GM10847 (cell line): ENCODE data around the gene GDF7.

Experiments used
- POLR2A ChIP-seq: IDR thresholded peaks from 2 replicates; pipeline ENCODE4 v1.6.1; 2011; ENCODE audit not compliant: insufficient read length; ENCODE audit errors: extremely low read depth

The GDF7 gene

DNA sequence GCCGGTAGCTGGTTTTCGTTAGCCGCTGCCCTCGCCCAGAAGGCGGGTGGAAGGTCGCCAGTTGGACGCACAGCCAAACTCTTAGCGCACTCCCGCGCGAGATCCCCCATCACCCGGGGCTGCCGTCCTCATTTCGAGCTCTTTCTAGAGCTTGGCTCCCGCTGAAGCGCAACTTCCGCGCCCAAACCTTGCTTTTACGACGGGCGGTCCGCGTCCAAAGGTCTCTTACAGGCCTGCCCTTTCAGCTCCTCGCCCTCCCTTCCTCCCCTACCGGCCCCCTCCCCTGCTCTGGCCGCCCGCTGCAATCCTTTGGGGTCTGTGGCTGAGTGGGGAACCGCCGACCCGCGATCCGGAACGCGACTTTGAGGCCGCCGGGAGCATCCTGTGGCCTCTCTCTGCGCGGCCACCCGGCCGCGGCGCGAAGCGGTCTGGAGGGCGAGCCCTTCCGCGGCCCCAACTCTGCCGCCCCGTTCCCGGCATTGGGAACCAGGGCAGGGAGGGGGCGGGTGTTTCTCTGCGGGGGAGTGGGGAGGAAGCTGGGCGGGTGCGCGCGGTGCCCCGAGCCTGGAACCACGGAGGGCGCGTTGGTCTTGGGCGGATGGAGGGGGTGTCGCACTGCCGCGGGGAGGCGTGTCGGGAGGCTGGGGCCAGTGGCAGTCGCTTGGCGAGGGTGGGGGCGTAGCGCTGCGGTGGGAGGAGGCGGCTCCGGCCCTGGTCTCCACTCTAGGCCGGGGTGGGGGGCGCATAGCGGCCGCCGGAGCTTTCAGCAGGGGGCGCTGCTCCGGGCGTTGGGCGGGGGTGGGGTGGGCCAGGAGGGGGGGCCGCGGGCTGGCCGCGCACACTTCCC, at the start of gene GDF7:
TSS of gene GDF7 (plus strand) at position 841 of the 847 bp plus-strand sequence. CDS start 96 bp downstream, outside the sequence.
- no peak for TF ChIP-seq POLR2A

DNA sequence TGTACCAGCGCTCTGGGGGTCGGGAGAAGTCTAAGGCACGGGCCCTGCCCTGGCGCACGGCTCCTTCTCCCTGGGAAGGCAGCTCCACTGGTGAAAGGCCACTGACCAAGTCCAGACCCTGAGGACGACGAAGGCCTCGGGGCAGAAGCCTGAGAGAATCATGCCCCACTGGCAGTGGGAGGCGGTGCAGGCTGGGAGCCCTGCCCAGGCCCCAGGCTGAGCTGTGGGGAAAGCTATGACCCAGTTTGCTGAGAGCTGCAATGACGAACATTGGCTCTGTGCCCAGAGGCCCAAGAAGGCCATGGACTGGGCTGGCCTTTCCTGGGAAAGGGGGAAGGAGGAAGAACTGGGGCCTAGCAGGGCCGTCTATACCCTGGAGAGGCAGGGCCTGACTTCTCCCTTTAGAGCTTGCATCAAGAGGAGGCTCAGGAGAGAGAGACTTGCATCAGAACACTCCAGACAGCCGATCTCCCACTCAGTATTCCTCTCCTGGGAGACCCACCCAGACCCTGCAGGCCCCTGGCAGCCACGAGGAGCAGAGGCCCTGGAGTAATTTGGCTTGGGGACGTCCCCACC, 49.0 kb upstream of the GDF7 start:
- no peak for TF ChIP-seq POLR2A

DNA sequence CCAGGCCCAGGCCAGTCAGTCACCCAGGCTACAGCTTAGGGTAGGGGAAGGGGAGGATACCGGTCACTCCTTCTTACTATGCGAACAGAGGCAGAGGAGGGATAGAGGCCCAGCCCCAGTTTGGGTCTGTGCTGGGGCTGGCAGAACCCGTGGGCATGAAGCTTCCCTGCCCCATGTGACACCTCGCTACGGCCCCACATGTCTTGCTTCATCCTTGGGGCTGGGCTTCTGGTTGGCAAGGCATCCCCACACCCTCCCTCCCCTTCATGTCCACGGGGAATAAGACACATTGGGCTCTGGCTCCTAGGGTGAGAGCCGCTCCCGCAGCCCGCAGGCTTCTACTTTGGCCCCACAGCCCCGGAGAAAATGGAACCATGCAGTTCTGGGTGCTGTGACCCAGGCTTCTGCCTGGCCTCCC, 48.5 kb upstream of the GDF7 start:
- TF ChIP-seq POLR2A = no peak

DNA sequence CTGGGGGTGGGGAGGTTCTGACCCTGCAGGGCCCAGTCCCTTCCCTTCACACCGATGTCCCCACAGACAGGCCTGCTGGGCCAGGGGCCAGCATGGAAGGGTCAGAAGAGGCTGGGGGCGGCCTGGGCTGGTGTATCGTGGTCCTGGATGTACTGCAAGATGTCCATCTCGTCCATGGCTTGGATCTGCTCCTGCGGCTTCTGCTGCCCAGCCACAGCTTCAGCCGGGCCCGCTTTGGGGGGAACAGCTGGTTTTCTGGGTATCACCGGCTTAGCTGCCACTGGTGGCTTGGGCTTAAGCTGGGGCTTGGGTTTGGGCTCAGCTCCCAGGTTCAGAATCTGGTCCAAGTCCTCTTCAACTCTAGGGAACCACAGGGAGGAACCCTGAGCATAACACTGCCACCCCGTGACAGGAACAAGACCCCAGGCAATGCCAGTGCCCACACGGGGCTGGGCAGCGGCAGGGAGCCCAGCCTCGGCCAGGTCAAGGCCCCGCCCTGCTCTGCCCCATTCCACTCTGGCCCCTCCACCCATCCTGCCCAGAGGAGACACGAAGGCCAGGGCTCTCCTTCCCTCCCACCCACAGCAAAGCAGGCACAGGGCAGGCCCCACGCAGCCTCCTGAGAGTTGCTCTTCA, 47.9 kb upstream of the GDF7 start:
- no peak for TF ChIP-seq POLR2A

DNA sequence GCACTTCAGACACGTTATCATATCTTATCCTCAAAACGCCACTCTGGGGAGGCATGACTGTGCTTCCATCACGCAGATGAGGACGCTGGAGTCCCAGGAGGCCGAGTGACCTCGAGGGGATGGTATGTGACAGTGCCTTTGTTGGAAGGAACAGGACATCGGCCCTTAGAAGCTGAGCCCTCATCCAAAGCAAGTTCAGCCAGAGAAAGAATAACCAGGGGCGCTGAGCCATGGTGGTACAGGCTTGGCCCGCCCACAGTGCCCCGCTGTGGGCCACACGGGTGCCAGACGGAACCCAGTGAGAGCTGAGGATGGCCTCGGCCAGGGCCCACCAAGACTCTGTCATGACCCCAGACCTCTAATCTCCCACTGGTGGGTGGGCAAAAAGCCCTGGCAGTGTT, 47.3 kb upstream of the GDF7 start:
- TF ChIP-seq POLR2A = no peak

DNA sequence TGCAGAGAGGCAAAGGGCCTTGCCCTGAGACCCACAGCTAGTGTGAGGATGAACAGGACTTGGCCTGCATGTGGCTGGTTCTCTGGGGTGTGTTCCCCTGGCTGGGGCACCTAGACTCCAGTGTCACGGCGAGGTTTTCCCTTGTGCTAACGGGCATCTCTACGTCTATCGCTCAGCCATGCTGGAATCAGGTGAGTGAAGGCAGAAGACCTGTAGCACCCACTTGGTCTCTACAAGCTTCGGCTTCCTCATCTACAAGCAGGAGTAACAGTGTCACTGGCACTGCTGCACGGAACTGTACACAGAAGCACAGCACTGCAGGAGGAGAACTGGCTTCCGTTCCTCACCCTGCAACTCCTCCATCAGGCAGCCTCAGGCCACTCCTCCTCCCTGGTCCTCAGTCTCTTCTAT, 46.7 kb upstream of the GDF7 start:
- no peak for TF ChIP-seq POLR2A

DNA sequence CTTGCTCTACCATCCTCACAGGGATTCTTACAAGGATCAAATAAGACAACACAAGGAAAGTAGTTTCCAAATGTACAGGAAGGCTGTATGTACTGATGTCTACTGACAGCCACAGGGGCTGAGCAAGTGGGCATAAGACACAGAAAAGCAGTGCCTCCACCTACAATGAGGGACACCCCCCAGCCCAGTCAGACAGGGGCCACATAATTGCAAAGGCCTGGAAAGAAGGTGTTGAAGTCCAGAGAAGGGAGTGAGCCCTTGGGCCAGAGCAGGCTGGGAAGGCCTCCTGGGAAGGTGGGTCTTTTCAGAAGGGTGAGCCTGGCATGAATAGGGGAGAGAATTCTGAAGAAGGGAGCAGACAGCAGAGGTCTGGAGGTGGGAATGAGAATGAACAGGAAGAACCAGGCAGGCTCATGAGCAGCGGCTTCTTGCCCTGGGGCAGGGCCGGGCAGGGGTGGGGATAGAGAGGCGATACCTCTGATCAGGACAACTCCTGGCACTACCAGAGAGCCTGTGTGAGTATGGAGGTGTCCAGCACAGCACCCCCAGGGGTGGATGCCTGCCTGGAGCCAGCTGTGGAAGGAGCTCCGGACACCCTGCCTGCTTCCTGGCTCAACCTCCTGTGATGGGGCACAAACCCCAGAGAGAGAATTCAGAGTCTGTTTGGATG, 46.1 kb upstream of the GDF7 start:
- TF ChIP-seq POLR2A = no peak

DNA sequence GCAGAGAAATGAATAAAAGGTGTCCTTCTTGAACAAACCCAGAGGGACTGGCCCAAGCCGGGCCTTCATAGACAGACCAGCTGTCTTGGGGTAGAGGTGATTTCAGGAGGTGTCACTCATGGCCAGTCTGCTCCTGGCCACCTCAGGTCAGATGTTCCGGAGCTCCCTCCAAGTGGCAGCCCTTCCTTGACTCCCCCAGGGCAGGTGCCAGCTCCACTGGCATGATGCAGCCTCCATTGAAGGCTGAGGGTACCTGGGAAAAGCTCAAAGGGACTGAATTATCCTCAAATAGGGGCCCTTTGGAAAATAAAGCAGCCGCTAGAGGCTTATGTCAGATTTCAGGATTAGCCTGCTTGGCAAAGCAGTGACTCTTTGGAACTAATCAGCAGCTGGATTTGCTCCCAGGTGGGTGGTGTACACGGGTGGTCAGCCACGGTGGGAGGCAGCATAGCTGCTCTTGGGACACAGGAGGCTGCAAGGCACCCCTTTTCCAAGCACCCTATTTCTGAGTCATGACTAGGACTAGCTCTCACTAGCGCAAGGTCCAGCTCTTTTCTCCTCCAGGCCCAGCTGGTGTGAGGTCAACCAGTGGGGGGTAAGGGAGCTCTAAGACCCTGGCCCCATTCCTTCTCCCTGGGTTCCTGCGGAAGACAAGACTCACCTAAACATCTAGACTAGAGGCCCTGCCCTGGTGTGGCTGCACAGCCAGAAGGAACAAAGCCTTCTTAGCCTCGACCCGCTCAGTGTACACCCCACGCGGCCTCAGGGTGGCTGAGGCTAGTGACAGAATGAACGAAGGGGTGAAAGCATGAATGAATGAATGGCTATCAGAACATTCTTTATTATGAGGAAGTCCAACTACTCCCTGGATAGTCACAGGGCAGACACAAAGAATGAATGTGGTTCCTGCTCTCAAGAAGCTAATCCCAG, 45.3 kb upstream of the GDF7 start:
- TF ChIP-seq POLR2A = no peak

DNA sequence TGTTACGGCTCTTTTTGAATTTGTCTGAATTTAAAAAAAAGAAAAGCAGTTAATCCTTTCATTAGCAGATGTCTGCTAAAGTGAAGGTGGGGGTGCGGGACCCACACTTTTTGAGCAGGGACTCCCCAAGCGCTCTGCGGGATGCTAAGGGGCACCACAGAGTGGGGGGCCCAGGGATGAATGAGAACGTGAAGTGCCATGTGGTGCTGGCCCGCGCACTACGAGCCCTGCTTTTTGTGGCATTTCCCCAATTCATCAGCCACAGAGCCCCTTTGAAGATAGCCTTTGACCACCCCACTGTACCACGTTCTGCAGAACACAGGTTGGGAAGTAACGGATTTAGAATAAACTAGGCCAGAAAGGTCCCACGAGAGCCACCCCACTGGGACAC, 44.7 kb upstream of the GDF7 start:
- TF ChIP-seq POLR2A = no peak

DNA sequence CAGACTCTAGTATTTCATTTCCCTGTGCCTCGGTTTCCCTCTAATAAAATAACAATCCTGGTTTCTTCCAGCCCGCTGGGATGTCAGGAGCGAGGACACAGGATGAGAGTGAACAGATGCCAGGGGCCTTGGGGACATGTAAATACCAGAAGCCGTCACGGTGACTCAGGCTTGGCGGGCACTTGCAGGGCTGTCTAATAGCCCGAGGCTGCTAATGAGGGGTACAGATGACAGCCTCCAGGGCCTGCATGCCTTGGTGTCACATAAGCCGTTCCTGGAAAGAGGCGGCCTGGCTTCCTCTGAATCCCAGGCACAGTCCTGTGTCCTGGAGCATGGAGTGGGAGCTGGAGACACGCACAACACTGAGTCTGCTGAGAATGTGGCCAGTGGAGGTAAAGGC, 44.2 kb upstream of the GDF7 start:
- no peak for TF ChIP-seq POLR2A

DNA sequence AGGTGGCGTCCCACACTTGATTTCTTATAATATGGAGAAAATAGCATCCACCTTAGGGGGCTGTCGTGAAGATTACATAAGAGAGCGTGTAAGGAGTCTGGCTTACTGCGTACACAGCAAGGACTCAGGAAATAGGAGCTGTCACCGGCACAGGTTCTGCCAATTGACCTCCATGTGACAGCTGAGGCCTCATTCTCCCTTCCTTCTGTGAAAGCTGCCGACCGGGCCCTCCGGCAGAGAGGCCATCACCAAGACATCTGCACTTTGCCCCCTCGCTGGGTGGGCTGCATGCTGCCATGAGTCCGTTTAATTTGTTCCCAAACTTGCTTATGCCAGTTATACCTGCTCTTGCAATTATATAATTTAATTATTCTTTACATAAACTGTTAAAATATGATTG, 43.7 kb upstream of the GDF7 start:
- no peak for TF ChIP-seq POLR2A

DNA sequence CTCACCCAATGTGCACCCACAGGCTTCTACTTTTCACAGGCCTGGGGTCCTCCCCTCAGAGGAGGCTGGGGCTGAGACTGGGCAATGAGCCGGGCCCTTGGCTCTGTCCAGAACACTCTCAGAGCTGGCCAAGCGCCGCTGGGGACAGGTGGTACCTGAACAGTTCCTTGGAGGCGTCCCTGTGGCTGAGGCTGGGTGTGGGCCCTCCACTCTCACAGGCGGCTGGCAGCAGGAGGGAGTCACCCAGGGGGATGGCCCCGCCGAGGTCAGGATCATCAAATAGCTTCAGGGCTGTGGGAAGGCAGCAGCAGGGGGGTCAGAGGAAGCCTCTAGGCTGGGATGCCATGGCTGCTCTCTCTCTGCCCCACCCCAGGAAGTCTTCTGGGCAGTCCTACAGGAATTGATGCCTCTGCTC, 43.2 kb upstream of the GDF7 start:
- TF ChIP-seq POLR2A = no peak

DNA sequence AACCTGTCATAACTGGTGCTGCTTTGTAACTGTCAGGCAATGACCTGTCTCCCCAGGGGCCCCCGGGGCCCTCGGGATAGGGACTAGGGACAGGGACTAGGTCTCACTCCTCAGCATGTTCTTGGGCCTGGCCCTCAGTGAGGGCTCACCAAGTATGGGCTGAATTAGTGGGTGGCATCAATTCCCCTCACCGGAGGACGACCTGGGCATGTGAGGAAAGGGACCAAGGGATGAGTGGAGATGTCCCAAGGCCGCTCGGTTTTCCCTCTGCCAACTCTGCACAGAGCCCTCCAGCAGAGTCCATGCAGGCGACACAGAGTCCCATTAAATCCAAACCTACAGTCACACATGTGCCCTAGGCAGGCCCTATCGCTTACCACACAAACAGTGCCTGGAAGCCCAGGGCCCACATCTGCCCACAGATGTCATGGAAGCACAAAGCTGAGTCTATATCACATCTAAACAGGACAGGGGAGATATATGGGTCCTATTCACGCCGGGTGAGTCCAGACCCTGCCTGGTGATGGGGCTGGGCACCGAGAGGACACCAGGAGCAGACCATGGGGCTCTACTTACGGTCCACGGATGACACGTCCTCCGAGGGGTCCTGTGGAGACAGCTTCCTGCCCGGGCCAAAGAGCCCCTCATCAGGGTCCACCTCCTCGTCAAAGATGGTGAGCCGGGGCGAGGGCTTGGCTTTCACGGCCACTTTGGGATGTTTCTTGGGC, 42.6 kb upstream of the GDF7 start:
- TF ChIP-seq POLR2A = no peak

DNA sequence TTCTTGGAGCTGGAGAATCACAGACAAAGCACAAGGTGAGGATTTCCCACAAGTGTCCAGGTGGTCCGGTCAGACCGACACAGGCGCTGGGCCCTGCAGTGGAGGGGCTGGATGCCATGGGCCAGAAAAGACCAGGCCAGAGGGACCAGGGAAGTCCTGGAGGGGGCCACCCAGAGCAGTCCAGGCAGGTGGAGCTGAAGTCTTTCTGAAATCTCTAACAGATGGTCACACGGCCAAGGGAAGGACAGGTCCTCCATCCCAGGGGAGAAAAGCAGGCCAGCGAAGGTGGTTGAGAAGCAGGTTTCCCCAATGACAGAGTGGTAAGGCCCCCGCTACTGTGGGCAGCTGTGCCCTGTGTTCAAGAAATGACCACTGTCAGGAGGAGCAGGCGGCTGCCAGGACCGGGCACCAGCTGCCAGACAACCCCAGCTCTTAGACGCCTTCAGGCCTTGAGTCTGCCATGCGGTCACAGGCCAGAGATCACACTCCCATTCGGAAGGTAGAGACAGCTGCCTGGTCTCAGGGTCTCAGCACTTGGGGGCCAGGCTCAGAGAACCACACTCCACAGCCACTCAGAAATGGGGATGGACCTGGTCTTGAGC, 42.0 kb upstream of the GDF7 start:
- TF ChIP-seq POLR2A = no peak
